GM12873 (cell line): Measurements from ENCODE around the gene C14orf180.

Experiments used
- CTCF ChIP-seq: IDR thresholded peaks from 2 replicates; pipeline ENCODE4 v1.5.1; 2012; ENCODE audit warnings: low read depth, mild to moderate bottlenecking, moderate library complexity, low read length, control low read depth; ENCODE audit not compliant: insufficient read depth; ENCODE audit errors: missing control alignments

Gene C14orf180

DNA sequence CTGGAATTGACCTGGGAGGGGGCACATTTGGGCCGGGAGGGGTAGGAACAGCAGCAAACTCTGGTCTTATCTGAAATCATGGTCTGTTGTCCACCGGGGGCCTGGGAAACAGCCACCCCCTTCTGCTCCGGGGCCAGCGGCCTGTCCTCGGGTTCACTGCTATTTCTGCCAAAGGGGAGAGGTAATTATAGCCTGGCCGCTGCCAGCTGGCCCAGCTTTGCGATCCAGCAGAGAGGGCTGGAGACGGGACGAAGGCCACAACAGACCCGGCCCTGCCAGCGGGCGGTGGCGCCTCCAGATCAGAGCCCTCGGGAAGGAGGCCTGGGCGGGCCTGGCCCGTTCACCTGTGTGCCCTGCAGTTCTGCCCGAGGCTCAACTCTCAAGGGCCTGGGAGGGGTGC is at the start of gene C14orf180:
TSS of gene C14orf180 (plus strand) at position 258 of the 400 bp plus-strand sequence. CDS start 6,667 bp downstream, outside the sequence.
- no peak for TF ChIP-seq CTCF

- TF ChIP-seq CTCF = no peak
Observed at GRCh38 chr14:104530646-104531045, 48.9 kb upstream of the C14orf180 start.

DNA sequence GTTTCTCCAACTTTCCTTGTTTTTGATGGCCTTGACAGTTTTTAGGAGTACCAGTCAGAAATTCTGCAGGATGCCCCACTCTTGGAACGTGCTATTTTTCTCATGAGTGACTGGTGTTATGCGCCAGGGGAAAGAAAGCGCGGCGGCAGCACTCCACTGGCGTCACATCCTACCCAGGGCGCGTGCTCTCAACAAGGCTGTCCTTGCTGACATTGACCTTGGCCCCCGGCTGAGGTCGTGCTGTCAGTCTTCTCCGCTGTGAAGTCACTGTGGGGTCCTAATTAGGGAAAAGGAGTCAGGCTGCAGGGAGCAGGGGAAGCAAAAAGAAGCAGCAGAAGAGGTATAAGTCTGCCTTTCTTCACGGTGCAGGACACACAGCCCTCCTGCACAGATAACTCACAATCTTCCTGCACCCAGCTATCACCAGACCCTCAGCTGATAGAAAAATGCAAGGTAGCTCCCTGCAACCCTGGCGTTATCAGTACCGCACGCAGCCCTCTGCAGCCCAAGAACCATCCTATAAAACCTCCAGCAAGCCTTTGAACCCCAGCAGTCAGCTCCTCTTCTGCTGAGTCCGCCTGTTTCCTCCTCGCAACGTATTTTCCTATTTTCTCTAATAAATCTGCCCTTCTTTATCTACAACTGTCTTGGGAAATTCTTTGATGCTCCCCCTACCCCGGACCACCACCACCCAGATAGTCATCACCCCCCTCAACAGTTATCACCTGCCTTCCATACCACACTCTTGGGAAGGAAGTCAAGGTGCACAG is 48.0 kb upstream of the C14orf180 start:
- TF ChIP-seq CTCF = no peak

DNA sequence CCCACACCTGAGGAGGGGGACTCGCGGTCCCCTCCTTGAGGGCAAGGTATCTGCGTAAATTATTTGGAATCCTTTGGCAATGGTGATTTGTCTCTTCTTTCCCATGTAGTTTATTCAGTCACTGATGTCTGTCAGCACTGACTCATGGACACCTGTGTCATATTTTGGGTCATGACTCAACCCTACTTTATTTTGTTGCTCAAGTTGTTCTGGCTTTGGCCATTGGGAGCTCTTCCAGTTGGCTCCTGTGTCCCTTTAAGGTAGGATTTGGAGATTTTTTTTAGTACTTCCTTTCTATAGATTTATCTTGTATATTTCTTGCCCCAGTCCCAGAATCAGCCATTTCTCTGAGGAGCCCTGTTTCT is 47.4 kb upstream of the C14orf180 start:
- no peak for TF ChIP-seq CTCF

DNA sequence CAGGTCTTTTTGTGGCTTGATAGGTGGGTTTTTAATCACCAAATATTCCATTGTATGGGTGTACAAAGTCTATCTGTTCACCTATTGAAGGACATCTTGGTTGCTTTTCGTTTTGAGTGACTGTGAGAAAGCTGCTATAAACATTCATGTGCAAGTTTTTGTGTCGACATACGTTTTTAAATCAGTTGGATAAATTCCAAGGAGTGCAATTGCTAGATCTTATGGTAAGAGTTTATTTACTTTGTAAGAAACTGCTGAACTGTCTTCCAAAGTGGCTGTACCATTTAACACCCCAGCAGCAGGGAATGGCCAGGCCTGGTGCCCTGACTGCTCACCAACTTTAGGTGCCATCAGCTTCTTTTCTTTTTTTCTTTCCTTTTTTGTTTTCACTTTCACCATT is 45.5 kb upstream of the C14orf180 start:
- no peak for TF ChIP-seq CTCF

DNA sequence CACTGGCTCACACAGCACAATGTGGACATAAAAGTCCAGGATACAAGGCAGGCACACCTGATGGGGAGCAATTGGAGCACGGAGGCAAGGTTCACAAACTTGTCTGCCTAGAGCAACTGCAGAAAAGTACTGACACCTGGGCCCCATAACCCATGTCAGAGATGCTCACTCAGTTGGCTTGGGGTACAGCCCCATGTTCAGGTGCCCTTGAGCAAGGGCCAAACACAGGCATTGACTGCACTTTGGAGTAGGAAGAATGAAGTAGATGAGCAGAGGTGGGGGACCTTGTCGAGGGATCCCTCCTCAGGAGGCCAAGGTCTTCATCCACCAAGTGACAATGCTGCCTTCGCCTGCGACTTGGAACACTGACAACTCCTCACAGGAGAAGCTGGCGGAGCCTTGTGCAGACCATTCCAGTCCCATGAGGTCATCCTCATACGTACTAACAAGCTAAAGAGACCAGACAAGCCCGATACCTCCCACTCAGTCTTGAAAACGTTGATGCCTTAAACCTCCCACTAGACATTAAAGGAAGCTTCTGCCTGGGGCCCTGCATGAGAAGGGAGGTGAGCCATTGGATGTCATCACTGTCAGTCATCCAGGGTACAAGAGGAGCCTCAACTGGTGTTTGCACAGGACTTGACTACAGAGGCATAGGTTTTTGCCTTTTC is 42.5 kb upstream of the C14orf180 start:
- no peak for TF ChIP-seq CTCF

DNA sequence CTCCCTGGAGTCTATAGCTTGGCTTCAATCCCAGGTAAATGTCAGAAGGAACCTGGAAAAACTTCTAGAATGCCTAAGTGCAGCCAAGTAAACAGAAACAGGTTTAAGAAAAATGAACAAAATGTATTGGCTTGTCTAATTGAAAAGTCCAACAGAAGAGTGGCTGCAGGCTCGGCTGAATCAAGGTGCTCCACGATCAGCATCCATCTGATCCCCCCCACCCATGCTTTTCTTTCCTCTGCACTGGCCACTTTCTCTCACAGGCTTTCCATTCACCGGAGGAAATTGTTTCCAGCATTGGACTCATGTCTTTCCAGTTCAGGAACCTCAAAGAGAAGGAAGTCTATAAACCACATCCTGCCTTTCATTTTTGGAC is 42.0 kb upstream of the C14orf180 start:
- no peak for TF ChIP-seq CTCF
